HEK293 (cell line): Measurements from ENCODE around the gene IZUMO4.

Source experiments
- CTCF ChIA-PET: fragments of 350-600 bp; formaldehyde crosslinking; extraction: SDS; loops from one replicate; lab custom pipeline; 2021; ENCODE audit warnings: antibody characterized with exemption; lab: Yijun Ruan, JAX
- POLR2A ChIA-PET: fragments of 300-600 bp; formaldehyde crosslinking; extraction: SDS; loops from one replicate; lab custom pipeline; 2020; ENCODE audit warnings: antibody characterized with exemption, inconsistent platforms; lab: Yijun Ruan, JAX
- H3K27ac ChIP-seq: fragments of 200-500 bp; sonication (Bioruptor generic); 2 replicates; pipeline ENCODE4 v1.5.1; 2014; ENCODE audit warnings: low read depth, low read length, control low read depth, inconsistent platforms; ENCODE audit errors: extremely low read depth
- H3K36me3 ChIP-seq, 2 experiments: fragments of 200-500 bp in 1 of 2; sonication (Bioruptor generic) in 1 of 2; 1 replicate in 1 of 2; 2 replicates in 1 of 2; pipeline ENCODE4 v1.5.1; 2014 to 2017; ENCODE audit warnings: inconsistent platforms in 2 of 2, low read length in 2 of 2; ENCODE audit not compliant: control insufficient read depth in 2 of 2, insufficient read depth in 1 of 2
- H3K4me1 ChIP-seq: fragments of 200-500 bp; sonication (Bioruptor generic); 2 replicates; pipeline ENCODE4 v1.5.1; 2014; ENCODE audit warnings: mild to moderate bottlenecking, low read length, inconsistent platforms; ENCODE audit not compliant: control insufficient read depth, insufficient read depth
- H3K4me3 ChIP-seq: 2 replicates; pipeline ENCODE4 v1.5.1; 2011; ENCODE audit warnings: low read depth, mild to moderate bottlenecking, control low read depth, low read length, moderate library complexity
- H3K9me3 ChIP-seq: fragments of 200-500 bp; sonication (Bioruptor generic); 2 replicates; pipeline ENCODE4 v1.5.1; 2014; ENCODE audit warnings: low read depth, low read length, inconsistent platforms; ENCODE audit not compliant: control insufficient read depth, insufficient read depth
- EGR2 ChIP-seq: fragments of 450-650 bp; formaldehyde crosslinking; IDR thresholded peaks from 2 replicates; pipeline ENCODE4 v1.5.1; 2016; ENCODE audit warnings: low read depth, missing biosample characterization, missing genetic modification characterization
- HIC1 ChIP-seq: fragments of 450-650 bp; formaldehyde crosslinking; IDR thresholded peaks from 2 replicates; pipeline ENCODE4 v1.5.1; 2016; ENCODE audit warnings: missing biosample characterization, missing genetic modification characterization
- HOXA7 ChIP-seq: sonication (generic); formaldehyde crosslinking; IDR thresholded peaks from 2 replicates; pipeline ENCODE4 v1.8.1; 2022; ENCODE audit warnings: missing genetic modification reagents, borderline replicate concordance
- KLF16 ChIP-seq: fragments of 450-650 bp; formaldehyde crosslinking; IDR thresholded peaks from 2 replicates; pipeline ENCODE4 v1.5.1; 2017; ENCODE audit warnings: missing biosample characterization, missing genetic modification characterization
- MZF1 ChIP-seq: fragments of 450-650 bp; formaldehyde crosslinking; IDR thresholded peaks from 2 replicates; pipeline ENCODE4 v1.5.1; 2017; ENCODE audit warnings: missing biosample characterization, missing genetic modification characterization, borderline replicate concordance
- REST ChIP-seq: fragments of 450-650 bp; formaldehyde crosslinking; IDR thresholded peaks from 2 replicates; pipeline ENCODE4 v1.5.1; 2016; ENCODE audit warnings: missing biosample characterization, missing genetic modification characterization
- SP2 ChIP-seq: fragments of 450-650 bp; formaldehyde crosslinking; IDR thresholded peaks from 2 replicates; pipeline ENCODE4 v1.5.1; 2016; ENCODE audit warnings: missing biosample characterization, missing genetic modification characterization
- TCF7L2 ChIP-seq: IDR thresholded peaks from 2 replicates; pipeline ENCODE4 v1.6.1; 2011; ENCODE audit warnings: low read depth, mild to moderate bottlenecking, inconsistent platforms, low read length, moderate library complexity, borderline replicate concordance
- ZFP69B ChIP-seq: fragments of 450-650 bp; formaldehyde crosslinking; IDR thresholded peaks from 2 replicates; pipeline ENCODE4 v1.5.1; 2016; ENCODE audit warnings: missing biosample characterization, missing genetic modification characterization
- ZNF211 ChIP-seq: fragments of 450-650 bp; formaldehyde crosslinking; IDR thresholded peaks from 2 replicates; pipeline ENCODE4 v1.5.1; 2016; ENCODE audit warnings: low read depth, missing biosample characterization, missing genetic modification characterization
- ZNF37A ChIP-seq: fragments of 450-650 bp; IDR thresholded peaks from 2 replicates; pipeline ENCODE4 v1.5.1; 2018; ENCODE audit warnings: missing biosample characterization, missing genetic modification characterization
- ZNF423 ChIP-seq: fragments of 450-650 bp; formaldehyde crosslinking; IDR thresholded peaks from 2 replicates; pipeline ENCODE4 v1.5.1; 2016; ENCODE audit warnings: missing biosample characterization, missing genetic modification characterization
- ZNF623 ChIP-seq: fragments of 450-650 bp; formaldehyde crosslinking; IDR thresholded peaks from 2 replicates; pipeline ENCODE4 v1.5.1; 2016; ENCODE audit warnings: missing biosample characterization, missing genetic modification characterization
- ZNF664 ChIP-seq: fragments of 450-650 bp; formaldehyde crosslinking; IDR thresholded peaks from 2 replicates; pipeline ENCODE4 v1.5.1; 2016; ENCODE audit warnings: missing biosample characterization, missing genetic modification characterization
- ZNF707 ChIP-seq: fragments of 450-650 bp; formaldehyde crosslinking; IDR thresholded peaks from 2 replicates; pipeline ENCODE4 v1.5.1; 2016; ENCODE audit warnings: missing biosample characterization, missing genetic modification characterization
- ZNF830 ChIP-seq: fragments of 450-650 bp; IDR thresholded peaks from 2 replicates; pipeline ENCODE4 v1.5.0; 2018; ENCODE audit warnings: missing biosample characterization, missing genetic modification characterization, low read depth, mild to moderate bottlenecking, moderate library complexity

Gene IZUMO4

GRCh38 chr19:2122251-2122650 lies 25.5 kb downstream of the IZUMO4 start:
- no peak overlapping the region for H3K4me3 ChIP-seq
- no peaks in the 10 kb centered on the region for H3K4me1 ChIP-seq
- H3K9me3 ChIP-seq = no peaks in the 10 kb centered on the region
- POLR2A ChIA-PET = no interaction called here
- H3K27ac ChIP-seq = no peak overlapping the region
- CTCF ChIA-PET = no interaction called here
- H3K36me3 ChIP-seq = peaks cover 20 to 95% of the 10 kb centered on the region in 2 experiments; a peak in 2 of 3 replicates
- no peak for TF ChIP-seq ZNF37A (tag by site-specific recombination)
- no peak for TF ChIP-seq ZNF830 (tag by site-specific recombination)
- no peak for TF ChIP-seq HOXA7
- TF ChIP-seq ZNF664 (tag by site-specific recombination) = no peak
- no peak for TF ChIP-seq ZNF423
- TF ChIP-seq ZNF623 (tag by site-specific recombination) = no peak
- TF ChIP-seq ZFP69B = no peak

- H3K27ac ChIP-seq = no peak overlapping the region
- ChIA-PET CTCF (no interaction called here), POLR2A (interaction anchor here (0.6 kb wide), 1 partner anchor 16 kb away, joined by 8 read pairs; no protein-coding TSS in a partner anchor)
- no peaks in the 10 kb centered on the region for H3K4me1 ChIP-seq
- no peaks in the 10 kb centered on the region for H3K9me3 ChIP-seq
- H3K36me3 ChIP-seq = peaks cover 17 to 95% of the 10 kb centered on the region in 2 experiments; a peak in 2 of 3 replicates
- TF ChIP-seq ZNF211 (tag by site-specific recombination) = no peak
- no peak for TF ChIP-seq ZNF707 (tag by site-specific recombination)
- no peak for TF ChIP-seq ZNF623 (tag by site-specific recombination)
- TF ChIP-seq KLF16 (tag by site-specific recombination) = no peak
- TF ChIP-seq EGR2 (tag by site-specific recombination) = no peak
- no peak overlapping the region for H3K4me3 ChIP-seq
Measured at GRCh38 chr19:2122982-2123381, 26.3 kb downstream of the IZUMO4 start.

- H3K9me3 ChIP-seq = no peaks in the 10 kb centered on the region
- CTCF ChIA-PET = interaction anchor here (0.6 kb wide), 1 partner anchor 194 kb away, joined by 3 read pairs; no protein-coding TSS in a partner anchor
Measured at GRCh38 chr19:2123682-2124387, 27.1 kb downstream of the IZUMO4 start.

More at GRCh38 chr19:2123682-2124387, 27.1 kb downstream of the IZUMO4 start:
- POLR2A ChIA-PET = interaction anchor here (0.5 to 0.6 kb wide), 2 partner anchors 15 to 24 kb away, joined by 3 to 8 read pairs; no protein-coding TSS in a partner anchor
- Histone ChIP-seq H3K4me1 (no peaks in the 10 kb centered on the region), H3K4me3 (no peak overlapping the region), H3K36me3 (peaks cover 15 to 88% of the 10 kb centered on the region in 2 experiments; a peak in 2 of 3 replicates), H3K27ac (no peak overlapping the region)
- TF ChIP-seq HIC1 (peak; percentile 33; the same call in 1 of the 2 replicates), TCF7L2 (no peak), REST (tag by site-specific recombination) (peak; percentile 99), SP2 (tag by site-specific recombination) (peak; percentile 17; the same call in 1 of the 2 replicates), MZF1 (tag by site-specific recombination) (no peak)
